Prostate gland (tissue), 2 donors: ENCODE results near the gene ASXL1.

Experiments used
- CTCF ChIP-seq, 4 experiments: fragments of 200-600 bp in 2 of 4; fragments of 450-650 bp in 2 of 4; sonication (generic) in 2 of 4; IDR thresholded peaks; 1 replicate in 3 of 4; 2 replicates in 1 of 4; pipeline ENCODE4 v1.5.1; 2016 to 2019; ENCODE audit warnings: antibody characterized with exemption in 4 of 4, mild to moderate bottlenecking in 2 of 4, moderate library complexity in 2 of 4
- POLR2AphosphoS5 ChIP-seq: sonication (generic); formaldehyde crosslinking; IDR thresholded peaks from one replicate; pipeline ENCODE4 v1.6.1; 2017; ENCODE audit warnings: antibody characterized with exemption

GRCh38 chr20:32385541-32385940, 27.4 kb downstream of the ASXL1 start:
- TF ChIP-seq CTCF (IDR thresholded peaks at IDR 0.05) (no peak), POLR2AphosphoS5 (no peak)
